Lung (tissue), 12 donors: ENCODE results near the gene COG7. TPM values are rescaled to one million over a fixed set of nuclear protein-coding genes. Genes with fewer than 3 reads are reported as not detected.

Source experiments
- ATAC-seq: fragments of 200-7000 bp; cut with Tn5 transposase; one replicate; pipeline ENCODE4 v1.9.1; 2020; ENCODE audit warnings: moderate number of reproducible peaks; ENCODE audit not compliant: insufficient read depth, low FRiP score
- DNase-seq, 3 donors: peaks; one replicate each; pipeline ENCODE4 v3.0.0-alpha.2; 2013 to 2017
- H3K27ac ChIP-seq, 2 donors: one replicate each; pipeline ENCODE4 v1.5.1; 2013; ENCODE audit warnings: mild to moderate bottlenecking in 2 of 2, moderate library complexity in 2 of 2, control low read depth in 1 of 2, inconsistent platforms in 1 of 2, low read depth in 1 of 2, low read length in 1 of 2
- H3K27me3 ChIP-seq, 3 donors: one replicate each; pipeline ENCODE4 v1.5.1; 2013; ENCODE audit warnings: low read length in 2 of 3; ENCODE audit not compliant: control insufficient read depth in 3 of 3, insufficient read depth in 3 of 3
- H3K36me3 ChIP-seq, 4 donors: one replicate each; pipeline ENCODE4 v1.5.1; 2013; ENCODE audit warnings: low read length in 4 of 4, mild to moderate bottlenecking in 1 of 4, moderate library complexity in 1 of 4; ENCODE audit not compliant: control insufficient read depth in 4 of 4, insufficient read depth in 4 of 4
- H3K4me1 ChIP-seq, 5 donors: one replicate each; pipeline ENCODE4 v1.5.1; 2013; ENCODE audit warnings: low read length in 5 of 5, mild to moderate bottlenecking in 2 of 5, moderate library complexity in 1 of 5; ENCODE audit not compliant: control insufficient read depth in 5 of 5, insufficient read depth in 5 of 5
- H3K4me3 ChIP-seq: one replicate; pipeline ENCODE4 v1.5.1; 2013; ENCODE audit warnings: mild to moderate bottlenecking, control low read depth, moderate library complexity
- H3K9ac ChIP-seq, 2 donors: one replicate each; pipeline ENCODE4 v1.5.1; 2013; ENCODE audit warnings: low read length in 2 of 2, control low read depth in 1 of 2; ENCODE audit not compliant: insufficient read depth in 1 of 2
- H3K9me3 ChIP-seq, 4 donors: one replicate each; pipeline ENCODE4 v1.5.1; 2013; ENCODE audit warnings: low read length in 3 of 4, mild to moderate bottlenecking in 1 of 4, moderate library complexity in 1 of 4; ENCODE audit not compliant: control insufficient read depth in 4 of 4, insufficient read depth in 3 of 4
- CTCF ChIP-seq: IDR thresholded peaks from 2 replicates; pipeline ENCODE4 v1.5.1; 2012; ENCODE audit warnings: mild to moderate bottlenecking; ENCODE audit errors: control extremely low read depth, extremely low read depth
- WGBS, 2 donors: extraction: QIAGEN DNeasy Blood & Tissue Kit; methylation state at CpG; one replicate each; pipeline ENCODE4 v1.1.7; 2013; 5-methylcytosine and 5-hydroxymethylcytosine counted together
- polyA plus RNA-seq, 2 donors: library from polyadenylated mRNA; stranded (reverse); fragments of 200-250 nt; gene quantifications; one replicate each; pipeline ENCODE4 v1.2.1, GENCODE V29; 2013
- total RNA-seq, 2 donors: library from RNA; depleted of rRNA in 1 of 2; stranded (reverse); fragments of >200 nt in 1 of 2; gene quantifications; one replicate each; pipeline ENCODE4 v1.2.1, GENCODE V29; 2014 to 2021
- donor health status: control.
- donor health status: control.
- donor health status: Bipolar disorder and iron deficiency.
- donor health status: healthy.
- donor health status: DM: yes; HTN: yes; CAD: no.

Gene COG7
- total and polyA plus RNA-seq, 4 donors = 14.9 to 34.0 (median 20.0) TPM

DNA sequence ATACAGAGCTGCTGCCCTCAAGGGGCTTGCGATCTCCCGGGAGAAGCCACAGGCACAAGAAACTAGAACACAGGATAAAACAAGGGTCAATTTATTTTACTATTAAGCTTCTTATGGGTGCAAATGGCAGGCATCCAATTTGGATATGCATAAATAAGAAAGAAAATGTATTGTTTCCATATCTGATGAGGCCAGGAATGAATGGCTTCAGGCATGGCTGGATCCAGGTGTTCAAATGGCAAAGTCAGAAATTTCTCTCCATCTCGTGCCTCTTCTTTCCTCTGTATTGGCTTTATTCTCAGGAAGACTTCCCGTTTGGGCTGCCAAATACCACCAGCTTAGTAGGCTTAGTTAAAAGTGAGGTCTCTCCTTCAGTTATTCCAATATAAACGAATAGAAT is 107.8 kb downstream of the COG7 start:
- ATAC-seq = no peak
- Histone ChIP-seq H3K9me3 (peaks cover 0 to 3% (median 0%) of the 10 kb centered on the region in 4 donors), H3K27me3 (no peaks in the 10 kb centered on the region), H3K36me3 (no peaks in the 10 kb centered on the region), H3K4me3 (no peak overlapping the region), H3K4me1 (peaks cover 0 to 5% (median 0%) of the 10 kb centered on the region in 5 donors), H3K27ac (no peak overlapping the region), H3K9ac (no peak overlapping the region)
- 91 to 92% methylated on average over 5 of the region's 5 CpGs for WGBS, 2 donors
- DNase-seq = no peak
- TF ChIP-seq CTCF = no peak

DNA sequence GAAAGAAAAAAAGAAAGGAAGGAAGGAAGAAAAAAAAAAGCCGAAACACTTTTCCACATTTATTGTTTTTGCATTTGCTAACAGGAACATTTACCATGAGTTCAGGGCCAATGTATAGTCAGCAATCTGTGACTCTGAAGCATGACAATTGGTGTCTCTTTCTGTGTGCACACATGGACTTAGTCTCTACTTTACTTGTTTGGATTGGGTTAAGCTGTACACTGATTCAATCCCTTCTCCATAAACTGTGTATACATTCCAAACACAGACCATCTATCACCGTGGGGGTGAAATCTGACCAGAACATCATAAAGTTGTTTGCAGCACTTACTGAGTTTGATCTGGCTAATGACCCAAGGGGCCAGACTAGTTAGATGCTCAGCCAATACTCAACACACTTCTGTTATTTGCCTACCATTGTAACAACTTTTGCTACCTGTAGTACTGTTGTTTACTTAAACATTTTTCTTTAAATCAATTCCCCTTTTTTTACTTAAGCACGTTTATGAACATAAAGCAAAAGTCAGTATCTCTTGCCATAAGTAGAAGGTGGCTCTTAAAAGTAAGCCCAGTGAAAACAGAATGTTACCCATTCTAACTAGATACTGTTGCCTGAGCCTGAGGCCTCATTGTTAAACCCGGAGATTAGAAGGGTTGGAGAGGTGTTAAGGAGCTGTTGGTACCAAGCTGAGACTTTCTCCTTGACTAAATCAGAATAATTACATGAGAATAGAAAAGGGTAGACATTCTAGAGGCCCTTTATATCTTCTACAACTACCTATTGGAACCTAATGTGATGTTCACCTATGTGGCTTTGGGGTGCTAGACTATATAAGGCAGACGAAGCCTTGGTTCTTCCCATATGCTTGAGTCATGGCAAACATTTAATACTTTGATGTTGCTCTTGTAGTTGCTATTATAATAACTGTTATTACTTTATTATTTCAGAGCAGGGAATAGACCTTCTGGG is 109.1 kb downstream of the COG7 start:
- WGBS, 2 donors = 60 to 63% methylated on average over 5 of the region's 5 CpGs
- Histone ChIP-seq H3K9ac (no peak overlapping the region), H3K4me1 (peaks cover 0 to 5% (median 0%) of the 10 kb centered on the region in 5 donors), H3K27ac (no peak overlapping the region), H3K36me3 (no peaks in the 10 kb centered on the region), H3K4me3 (no peak overlapping the region), H3K27me3 (no peaks in the 10 kb centered on the region), H3K9me3 (peaks cover 0 to 3% (median 0%) of the 10 kb centered on the region in 4 donors)
- no peak for TF ChIP-seq CTCF
- DNase-seq = no peak
- ATAC-seq = no peak

DNA sequence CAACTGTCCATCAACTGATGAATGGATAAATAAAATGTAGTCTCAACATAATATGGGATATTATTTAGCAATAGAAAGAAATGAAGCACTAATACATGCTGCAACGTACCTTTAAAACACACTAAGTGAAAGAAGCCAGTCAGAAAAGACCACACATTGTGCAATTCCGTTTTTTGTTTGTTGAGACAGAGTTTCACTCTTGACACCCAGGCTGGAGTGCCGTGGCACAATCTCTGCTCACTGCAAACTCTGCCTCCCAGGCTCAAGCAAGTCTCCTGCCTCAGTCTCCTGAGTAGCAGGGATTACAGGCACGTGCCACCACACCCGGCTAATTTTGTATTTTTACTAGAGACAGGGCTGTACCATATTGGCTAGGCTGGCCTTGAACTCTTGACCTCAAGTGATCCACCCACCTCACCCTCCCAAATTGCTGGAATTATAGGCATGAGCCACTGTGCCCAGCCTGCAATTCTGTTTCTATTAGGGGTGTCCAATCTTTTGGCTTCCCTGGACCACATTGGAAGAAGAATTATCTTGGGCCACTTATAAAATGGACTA is 110.8 kb downstream of the COG7 start:
- peaks cover 0 to 4% (median 0%) of the 10 kb centered on the region in 4 donors for H3K9me3 ChIP-seq
- no peak for TF ChIP-seq CTCF
- ATAC-seq = no peak
- no peaks in the 10 kb centered on the region for H3K27me3 ChIP-seq
- H3K4me3 ChIP-seq = no peak overlapping the region
- peaks cover 0 to 5% (median 0%) of the 10 kb centered on the region in 5 donors for H3K4me1 ChIP-seq
- H3K9ac ChIP-seq = no peak overlapping the region
- whole genome bisulfite sequencing, 2 donors = 53 to 74% methylated on average over 5 of the region's 5 CpGs
- no peaks in the 10 kb centered on the region for H3K36me3 ChIP-seq
- DNase-seq = no peak
- no peak overlapping the region for H3K27ac ChIP-seq
